NCI-H510A treated with DMSO at 0.1 percent for 48 hours (cell line): ENCODE measurements around the gene CLDN16.

ENCODE experiments used
- DNase-seq: peaks from one replicate; lab custom pipeline; 2025; lab: John Stamatoyannopoulos, UW

The CLDN16 gene

GRCh38 chr3:190387578-190388213 lies at the start of gene CLDN16:
TSS of gene CLDN16 (plus strand) at chr3:190388163. CDS start at chr3:190388330, 167 bp downstream.
- DNase-seq: no peak

GRCh38 chr3:190338717-190339116 lies 49.2 kb upstream of the CLDN16 start:
- DNase-seq: no peak

GRCh38 chr3:190339130-190339529 lies 48.8 kb upstream of the CLDN16 start:
- DNase-seq: no peak

- no peak for DNase-seq
Measured at GRCh38 chr3:190340071-190340470, 47.9 kb upstream of the CLDN16 start.

- no peak for DNase-seq
Measured at GRCh38 chr3:190345027-190345821, 42.7 kb upstream of the CLDN16 start.

- no peak for DNase-seq
Measured at GRCh38 chr3:190345878-190346277, 42.1 kb upstream of the CLDN16 start.

GRCh38 chr3:190346541-190346940 lies 41.4 kb upstream of the CLDN16 start:
- DNase-seq: no peak

- DNase-seq: no peak
Measured at GRCh38 chr3:190352861-190353457, 35.0 kb upstream of the CLDN16 start.

GRCh38 chr3:190356246-190356645 lies 31.7 kb upstream of the CLDN16 start:
- DNase-seq: no peak

GRCh38 chr3:190357468-190357867 lies 30.5 kb upstream of the CLDN16 start:
- no peak for DNase-seq

GRCh38 chr3:190359813-190360212 lies 28.1 kb upstream of the CLDN16 start:
- DNase-seq: no peak

- DNase-seq: no peak
Measured at GRCh38 chr3:190360228-190360627, 27.7 kb upstream of the CLDN16 start.

- DNase-seq: no peak
Measured at GRCh38 chr3:190361791-190362190, 26.2 kb upstream of the CLDN16 start.

- no peak for DNase-seq
Measured at GRCh38 chr3:190362258-190362657, 25.7 kb upstream of the CLDN16 start.

- no peak for DNase-seq
Measured at GRCh38 chr3:190366133-190366532, 21.8 kb upstream of the CLDN16 start.

GRCh38 chr3:190368881-190369280 lies 19.1 kb upstream of the CLDN16 start:
- no peak for DNase-seq

GRCh38 chr3:190369668-190370295 lies 18.2 kb upstream of the CLDN16 start:
- no peak for DNase-seq

- no peak for DNase-seq
Measured at GRCh38 chr3:190370369-190370768, 17.6 kb upstream of the CLDN16 start.

- no peak for DNase-seq
Measured at GRCh38 chr3:190371152-190371551, 16.8 kb upstream of the CLDN16 start.

GRCh38 chr3:190375246-190375645 lies 12.7 kb upstream of the CLDN16 start:
- DNase-seq: no peak

GRCh38 chr3:190375671-190376070 lies 12.3 kb upstream of the CLDN16 start:
- no peak for DNase-seq

- DNase-seq: no peak
Measured at GRCh38 chr3:190378240-190378891, 9.6 kb upstream of the CLDN16 start.
